PC-9 (cell line): ENCODE measurements around the gene C14orf132. TPM values are rescaled to one million over a fixed set of nuclear protein-coding genes. Genes with fewer than 3 reads are reported as not detected.

Experiments
- BruUV-seq: library from RNA; stranded (reverse); fragments of 400-500 nt; replicated peaks from 2 replicates; lab custom pipeline; 2021; lab: Mats Ljungman, UMichigan
- CTCF ChIA-PET: fragments of 300-600 bp; sonication (Branson Sonifier 250); formaldehyde crosslinking; loops from one replicate; lab custom pipeline; 2022; ENCODE audit warnings: antibody characterized with exemption; lab: Charles Lee
- POLR2A ChIA-PET: fragments of 300-600 bp; sonication (Branson Sonifier 250); formaldehyde crosslinking; loops from one replicate; lab custom pipeline; 2022; ENCODE audit warnings: antibody characterized with exemption; ENCODE audit not compliant: unreplicated experiment; lab: Charles Lee
- DNase-seq, 2 experiments: peaks; one replicate each; pipeline versions ENCODE4 v3.0.0 to v3.0.0-alpha.2; 2015 to 2022; ENCODE audit warnings: mixed read lengths in 1 of 2
- H2AFZ ChIP-seq: fragments of 200-600 bp; sonication (generic); 2 replicates; pipeline ENCODE4 v1.8.1; 2017; ENCODE audit warnings: antibody characterized with exemption
- H3F3A ChIP-seq: fragments of 200-600 bp; sonication (generic); 2 replicates; pipeline ENCODE4 v1.8.1; 2017; ENCODE audit warnings: antibody characterized with exemption, mild to moderate bottlenecking, low read depth; ENCODE audit not compliant: insufficient read depth
- H3K27ac ChIP-seq: fragments of 200-600 bp; sonication (generic); 2 replicates; pipeline ENCODE4 v1.6.1; 2016; ENCODE audit warnings: mixed run types
- H3K27me3 ChIP-seq: fragments of 200-600 bp; sonication (generic); 2 replicates; pipeline ENCODE4 v1.6.1; 2016; ENCODE audit warnings: low read depth, mixed run types; ENCODE audit not compliant: insufficient read depth
- H3K36me3 ChIP-seq: fragments of 200-600 bp; sonication (generic); 2 replicates; pipeline ENCODE4 v1.6.1; 2016; ENCODE audit warnings: low read depth, mixed run types
- H3K4me1 ChIP-seq: fragments of 200-600 bp; sonication (generic); replicated peaks from 2 replicates; pipeline ENCODE4 v1.6.1; 2016; ENCODE audit warnings: mixed run types; ENCODE audit not compliant: insufficient read depth
- H3K4me2 ChIP-seq: fragments of 200-600 bp; sonication (generic); 2 replicates; pipeline ENCODE4 v1.6.1; 2017; ENCODE audit warnings: mixed run types
- H3K4me3 ChIP-seq: fragments of 200-600 bp; sonication (generic); 2 replicates; pipeline ENCODE4 v1.6.1; 2016; ENCODE audit warnings: mixed run types
- H3K79me2 ChIP-seq: fragments of 200-600 bp; sonication (generic); 2 replicates; pipeline ENCODE4 v1.6.1; 2017; ENCODE audit warnings: low read depth, mixed run types
- H3K9me2 ChIP-seq: fragments of 200-600 bp; sonication (generic); 2 replicates; pipeline ENCODE4 v1.8.1; 2017; ENCODE audit warnings: mild to moderate bottlenecking; ENCODE audit not compliant: insufficient read depth
- H3K9me3 ChIP-seq: fragments of 200-600 bp; sonication (generic); 2 replicates; pipeline ENCODE4 v1.8.1; 2016; ENCODE audit warnings: low read depth; ENCODE audit not compliant: insufficient read depth
- H4K20me1 ChIP-seq: fragments of 200-600 bp; sonication (generic); 2 replicates; pipeline ENCODE4 v1.8.1; 2017; ENCODE audit not compliant: insufficient read depth
- EZH2 ChIP-seq: fragments of 200-600 bp; sonication (generic); IDR thresholded peaks from 2 replicates; pipeline ENCODE4 v1.8.0; 2017; ENCODE audit warnings: antibody characterized with exemption, low read depth
- intact Hi-C: fragments of 100-400 bp; cut with micrococcal nuclease; formaldehyde crosslinking; loops from one replicate; pipeline ENCODE4 v1.10.0; 2022; ENCODE audit not compliant: unreplicated experiment
- total RNA-seq: library from RNA; stranded (reverse); gene quantifications from 2 replicates; pipeline ENCODE4 v1.2.3, GENCODE V29; 2021
- TF ChIP-seq, protein P1 (sequence below): fragments of 200-600 bp; sonication (generic); conservative IDR thresholded peaks from 2 replicates; pipeline ENCODE4 v1.6.1; 2017; ENCODE audit warnings: mixed run types, antibody characterized with exemption, mild to moderate bottlenecking, moderate library complexity

C14orf132 gene
- total RNA-seq, 1 experiment from 2014 or later, result not detected

GRCh38 chr14:96089401-96089800, 50.2 kb downstream of the C14orf132 start:
- H3F3A ChIP-seq, result no peaks in the 10 kb centered on the region
- no peak overlapping the region for H2AFZ ChIP-seq
- no peaks in the 10 kb centered on the region for H3K27me3 ChIP-seq
- TF ChIP-seq EZH2, result no peak
- TF ChIP-seq, protein P1, sequence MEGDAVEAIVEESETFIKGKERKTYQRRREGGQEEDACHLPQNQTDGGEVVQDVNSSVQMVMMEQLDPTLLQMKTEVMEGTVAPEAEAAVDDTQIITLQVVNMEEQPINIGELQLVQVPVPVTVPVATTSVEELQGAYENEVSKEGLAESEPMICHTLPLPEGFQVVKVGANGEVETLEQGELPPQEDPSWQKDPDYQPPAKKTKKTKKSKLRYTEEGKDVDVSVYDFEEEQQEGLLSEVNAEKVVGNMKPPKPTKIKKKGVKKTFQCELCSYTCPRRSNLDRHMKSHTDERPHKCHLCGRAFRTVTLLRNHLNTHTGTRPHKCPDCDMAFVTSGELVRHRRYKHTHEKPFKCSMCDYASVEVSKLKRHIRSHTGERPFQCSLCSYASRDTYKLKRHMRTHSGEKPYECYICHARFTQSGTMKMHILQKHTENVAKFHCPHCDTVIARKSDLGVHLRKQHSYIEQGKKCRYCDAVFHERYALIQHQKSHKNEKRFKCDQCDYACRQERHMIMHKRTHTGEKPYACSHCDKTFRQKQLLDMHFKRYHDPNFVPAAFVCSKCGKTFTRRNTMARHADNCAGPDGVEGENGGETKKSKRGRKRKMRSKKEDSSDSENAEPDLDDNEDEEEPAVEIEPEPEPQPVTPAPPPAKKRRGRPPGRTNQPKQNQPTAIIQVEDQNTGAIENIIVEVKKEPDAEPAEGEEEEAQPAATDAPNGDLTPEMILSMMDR, result no peak
- H4K20me1 ChIP-seq, result no peaks in the 10 kb centered on the region
- no peaks in the 10 kb centered on the region for H3K36me3 ChIP-seq
- no peak overlapping the region for H3K4me2 ChIP-seq
- no peaks in the 10 kb centered on the region for H3K79me2 ChIP-seq
- no peaks in the 10 kb centered on the region for H3K9me2 ChIP-seq
- no peak overlapping the region for H3K4me3 ChIP-seq
- no TSS peak for BruUV-seq
- H3K27ac ChIP-seq, result no peak overlapping the region
- DNase-seq, result no peak
- intact Hi-C loops, result no loop called here
- H3K9me3 ChIP-seq, result no peaks in the 10 kb centered on the region
- CTCF ChIA-PET, result no interaction called here
- POLR2A ChIA-PET, result no interaction called here
- H3K4me1 ChIP-seq, result peaks cover 53% of the 10 kb centered on the region

GRCh38 chr14:96090441-96091148, 51.4 kb downstream of the C14orf132 start:
- no peaks in the 10 kb centered on the region for H3K79me2 ChIP-seq
- no peaks in the 10 kb centered on the region for H3K9me2 ChIP-seq
- intact Hi-C loops, result no loop called here
- DNase-seq, result no peak
- H3K27ac ChIP-seq, result no peak overlapping the region
- H3K4me2 ChIP-seq, result no peak overlapping the region
- no peaks in the 10 kb centered on the region for H4K20me1 ChIP-seq
- TF ChIP-seq EZH2, result no peak
- TF ChIP-seq, protein P1, result no peak
- ChIA-PET POLR2A (no interaction called here), CTCF (no interaction called here)
- BruUV-seq, result no TSS peak
- no peaks in the 10 kb centered on the region for H3K36me3 ChIP-seq
- H3K27me3 ChIP-seq, result no peaks in the 10 kb centered on the region
- H3K4me1 ChIP-seq, result peaks cover 53% of the 10 kb centered on the region
- no peak overlapping the region for H2AFZ ChIP-seq
- H3K9me3 ChIP-seq, result no peaks in the 10 kb centered on the region
- peaks cover 9% of the 10 kb centered on the region; the same call in 1 of the 2 replicates for H3F3A ChIP-seq
- H3K4me3 ChIP-seq, result no peak overlapping the region

GRCh38 chr14:96091149-96091693, 52.1 kb downstream of the C14orf132 start:
- CTCF ChIA-PET, result no interaction called here
- Histone ChIP-seq H3K36me3 (no peaks in the 10 kb centered on the region), H3K27ac (no peak overlapping the region), H3K79me2 (no peaks in the 10 kb centered on the region), H3K9me2 (no peaks in the 10 kb centered on the region), H3K9me3 (no peaks in the 10 kb centered on the region), H3K27me3 (no peaks in the 10 kb centered on the region), H3K4me3 (no peak overlapping the region), H3F3A (peaks cover 12% of the 10 kb centered on the region; the same call in 1 of the 2 replicates), H2AFZ (no peak overlapping the region), H3K4me2 (no peak overlapping the region), H3K4me1 (peaks cover 51% of the 10 kb centered on the region), H4K20me1 (no peaks in the 10 kb centered on the region)
- POLR2A ChIA-PET, result no interaction called here
- no peak for DNase-seq
- intact Hi-C loops, result no loop called here
- no TSS peak for BruUV-seq
- TF ChIP-seq, protein P1, result no peak
- no peak for TF ChIP-seq EZH2
